CD4-positive, alpha-beta memory T cell (primary cell): ENCODE measurements around the gene CXCR3. TPM values are rescaled to one million over a fixed set of nuclear protein-coding genes. Genes with fewer than 3 reads are reported as not detected.

ENCODE experiments used
- CTCF ChIA-PET: fragments of 350-600 bp; sonication (Branson Sonifier 250); formaldehyde crosslinking; loops from one replicate; lab custom pipeline; 2021; ENCODE audit warnings: inconsistent platforms; ENCODE audit not compliant: partially characterized antibody; lab: Charles Lee
- POLR2A ChIA-PET: fragments of 350-600 bp; sonication (Branson Sonifier 250); formaldehyde crosslinking; loops from one replicate; lab custom pipeline; 2021; ENCODE audit not compliant: partially characterized antibody; lab: Charles Lee
- DNase-seq, 5 donors: peaks; one replicate each; pipeline versions ENCODE4 v3.0.0 to v3.0.0-alpha.2; 2020 to 2022; ENCODE audit warnings: mixed read lengths in 1 of 5
- H3K27ac ChIP-seq: one replicate; pipeline ENCODE4 v1.7.0; 2013; ENCODE audit warnings: low read depth, low read length
- H3K27me3 ChIP-seq: 2 replicates; pipeline ENCODE4 v1.7.0; 2013; ENCODE audit warnings: mild to moderate bottlenecking, low read length, moderate library complexity; ENCODE audit not compliant: insufficient read depth
- H3K36me3 ChIP-seq: 2 replicates; pipeline ENCODE4 v1.7.0; 2013; ENCODE audit warnings: mild to moderate bottlenecking, low read length, moderate library complexity; ENCODE audit not compliant: insufficient read depth
- H3K4me1 ChIP-seq: 2 replicates; pipeline ENCODE4 v1.7.0; 2013; ENCODE audit warnings: mild to moderate bottlenecking, low read length, moderate library complexity; ENCODE audit not compliant: insufficient read depth
- H3K4me3 ChIP-seq, 2 donors: one replicate each; pipeline ENCODE4 v1.7.0; 2013; ENCODE audit warnings: low read length in 2 of 2, mild to moderate bottlenecking in 1 of 2
- H3K9me3 ChIP-seq, 2 donors: one replicate each; pipeline ENCODE4 v1.7.0; 2013; ENCODE audit warnings: low read length in 2 of 2, control low read depth in 1 of 2; ENCODE audit not compliant: control insufficient read depth in 1 of 2
- H3K27ac Mint-ChIP-seq, 7 donors: one replicate each; pipeline ENCODE4 v1.8.0; 2020 to 2021; ENCODE audit warnings: mixed read lengths in 7 of 7, mild to moderate bottlenecking in 6 of 7, inconsistent platforms in 3 of 7, moderate library complexity in 3 of 7
- H3K27me3 Mint-ChIP-seq, 2 donors: one replicate each; pipeline ENCODE4 v1.8.0; 2020 to 2021; ENCODE audit warnings: mixed read lengths in 2 of 2
- H3K36me3 Mint-ChIP-seq, 2 donors: one replicate each; pipeline ENCODE4 v1.8.0; 2020 to 2021; ENCODE audit warnings: mixed read lengths in 2 of 2, inconsistent platforms in 1 of 2, mild to moderate bottlenecking in 1 of 2
- H3K4me1 Mint-ChIP-seq, 4 donors: one replicate each; pipeline ENCODE4 v1.8.0; 2020 to 2021; ENCODE audit warnings: mixed read lengths in 4 of 4, mild to moderate bottlenecking in 1 of 4
- H3K4me3 Mint-ChIP-seq, 8 donors: one replicate each; pipeline ENCODE4 v1.8.0; 2020 to 2021; ENCODE audit warnings: mixed read lengths in 8 of 8, mild to moderate bottlenecking in 7 of 8, moderate library complexity in 6 of 8, inconsistent platforms in 3 of 8
- H3K9me3 Mint-ChIP-seq, 8 donors: one replicate each; pipeline ENCODE4 v1.8.0; 2020 to 2021; ENCODE audit warnings: mixed read lengths in 8 of 8, mild to moderate bottlenecking in 5 of 8, inconsistent platforms in 3 of 8, moderate library complexity in 1 of 8
- intact Hi-C: fragments of 100-400 bp; cut with micrococcal nuclease; formaldehyde crosslinking; loops from one replicate; pipeline ENCODE4 v1.15.1; 2023
- polyA plus RNA-seq, 2 donors: library from polyadenylated mRNA; unstranded; fragments of 300-500 nt; fragmentation: Illumina TruSeq; gene quantifications; one replicate each; pipeline ENCODE4 v1.2.3, GENCODE V29; 2021
- total RNA-seq, 2 experiments: library from RNA; stranded (reverse); gene quantifications; one replicate each; pipeline ENCODE4 v1.2.3, GENCODE V29; 2021

Gene CXCR3
- total and polyA plus RNA-seq, 4 experiments from 2014 or later: 28.5 to 153 (median 39.0) TPM

DNA sequence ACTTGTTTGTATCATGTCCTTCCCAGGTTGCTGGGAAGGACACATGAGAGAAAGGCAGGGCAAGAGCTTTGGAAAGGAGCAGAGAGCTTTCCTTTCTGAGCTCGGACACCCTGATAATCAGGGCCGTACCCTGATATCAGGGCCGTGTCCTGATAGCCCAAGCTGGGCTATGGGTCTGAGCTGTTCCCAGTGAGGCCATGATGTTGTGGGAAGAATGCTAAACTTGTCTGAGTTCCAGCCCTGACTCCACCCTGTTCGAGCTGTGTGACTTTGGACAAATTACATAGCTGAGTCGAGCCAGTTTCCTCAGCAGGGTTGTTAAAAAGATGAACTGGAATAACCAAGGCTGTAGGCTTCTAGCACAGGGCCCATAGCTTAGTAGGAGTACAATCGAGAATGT, 3.3 kb upstream of the CXCR3 start:
- DNase-seq: no peak
- peaks cover 27 to 85% (median 68%) of the 10 kb centered on the region in 4 donors for H3K4me1 Mint-ChIP-seq
- H3K27me3 Mint-ChIP-seq: peaks cover 0 to 2% of the 10 kb centered on the region in 2 donors
- H3K27ac ChIP-seq: peak overlapping the region; percentile 75
- no peak overlapping the region for H3K4me3 ChIP-seq
- peaks cover 5 to 22% of the 10 kb centered on the region in 2 donors for H3K36me3 Mint-ChIP-seq
- peaks cover 80% of the 10 kb centered on the region for H3K4me1 ChIP-seq
- POLR2A ChIA-PET: interaction anchor here (0.6 to 5.5 kb wide), 8 partner anchors 13 to 88 kb away, joined by 3 to 60 read pairs (median 6); partner anchors contain the start of gene OGT
- peak overlapping the region in 5 of 8 donors; percentile 47 to 87 (median 74) for H3K4me3 Mint-ChIP-seq
- H3K27ac Mint-ChIP-seq: peak overlapping the region; percentile 91 to 97 (median 96)
- CTCF ChIA-PET: interaction anchor here (1.5 to 2.2 kb wide), 5 partner anchors 10 to 29 kb away, joined by 5 to 8 read pairs (median 5); no protein-coding TSS in a partner anchor
- H3K36me3 ChIP-seq: no peaks in the 10 kb centered on the region
- intact Hi-C loops: loop anchor here (1.0 to 2.0 kb wide), 3 partner anchors 15 to 87 kb away; no protein-coding TSS in a partner anchor
- peaks cover 0 to 7% (median 0%) of the 10 kb centered on the region in 8 donors for H3K9me3 Mint-ChIP-seq
- no peaks in the 10 kb centered on the region for H3K27me3 ChIP-seq
- no peaks in the 10 kb centered on the region for H3K9me3 ChIP-seq

DNA sequence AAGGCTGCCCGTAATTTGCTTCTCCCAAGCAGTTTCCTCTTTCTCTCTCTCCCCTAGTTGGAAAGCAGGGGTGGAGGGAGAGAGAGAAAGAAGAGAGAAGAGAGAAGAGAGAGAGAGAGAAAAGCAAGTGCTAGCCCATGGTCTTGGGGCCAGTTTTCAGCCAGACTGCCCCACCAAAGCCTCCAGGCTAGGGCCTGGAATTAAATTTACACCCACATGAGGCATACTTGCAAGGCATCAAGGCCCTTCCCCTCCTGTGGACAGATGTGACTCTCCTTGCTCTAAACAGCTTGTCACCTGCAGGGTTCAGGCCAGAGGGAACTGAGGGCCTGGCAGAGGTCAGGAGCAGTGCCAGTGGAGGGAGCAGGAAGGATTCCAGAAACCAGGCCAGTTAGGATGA, 1.7 kb upstream of the CXCR3 start:
- Histone ChIP-seq H3K27me3 (no peaks in the 10 kb centered on the region), H3K36me3 (no peaks in the 10 kb centered on the region), H3K4me3 (no peak overlapping the region), H3K4me1 (peaks cover 76% of the 10 kb centered on the region), H3K27ac (peak overlapping the region; percentile 81), H3K9me3 (no peaks in the 10 kb centered on the region)
- ChIA-PET CTCF (interaction anchor here (2.2 kb wide), 1 partner anchor 11 kb away, joined by 9 read pairs; no protein-coding TSS in a partner anchor), POLR2A (interaction anchor here (4.6 to 7.1 kb wide), 2 partner anchors 18 to 87 kb away, joined by 50 to 63 read pairs; partner anchors contain the start of gene OGT)
- no peak for DNase-seq
- peaks cover 0 to 7% (median 0%) of the 10 kb centered on the region in 8 donors for H3K9me3 Mint-ChIP-seq
- H3K27me3 Mint-ChIP-seq: peaks cover 0 to 2% of the 10 kb centered on the region in 2 donors
- intact Hi-C loops: no loop called here
- H3K4me1 Mint-ChIP-seq: peaks cover 35 to 93% (median 75%) of the 10 kb centered on the region in 4 donors
- H3K27ac Mint-ChIP-seq: peak overlapping the region; percentile 91 to 97 (median 96)
- peak overlapping the region in 5 of 8 donors; percentile 43 to 93 (median 90) for H3K4me3 Mint-ChIP-seq
- peaks cover 17 to 34% of the 10 kb centered on the region in 2 donors for H3K36me3 Mint-ChIP-seq

DNA sequence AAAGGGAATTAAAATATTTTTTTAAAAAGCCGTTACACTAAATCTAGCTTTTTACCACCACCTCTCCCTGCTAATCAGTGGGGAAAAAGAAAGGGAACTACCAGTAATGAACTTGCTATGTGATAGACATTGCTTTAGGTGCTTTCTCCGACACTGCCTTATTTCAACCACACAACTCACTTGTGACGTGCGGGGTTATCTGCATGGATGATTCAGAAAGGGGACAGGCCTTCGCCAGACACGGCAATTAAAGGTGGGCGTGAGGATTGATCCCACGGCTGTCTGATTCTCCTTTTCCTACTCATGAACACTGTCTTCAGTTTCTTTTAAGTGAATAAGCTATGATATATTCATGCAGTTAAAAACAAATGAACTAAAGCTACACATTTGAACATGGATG, 882 bp upstream of the CXCR3 start:
- Histone ChIP-seq H3K36me3 (no peaks in the 10 kb centered on the region), H3K27me3 (no peaks in the 10 kb centered on the region), H3K27ac (peak overlapping the region; percentile 81), H3K9me3 (no peaks in the 10 kb centered on the region), H3K4me1 (peaks cover 72% of the 10 kb centered on the region), H3K4me3 (no peak overlapping the region)
- H3K4me3 Mint-ChIP-seq: peak overlapping the region; percentile 84 to 93 (median 91)
- H3K4me1 Mint-ChIP-seq: peaks cover 33 to 94% (median 75%) of the 10 kb centered on the region in 4 donors
- peaks cover 0 to 7% (median 0%) of the 10 kb centered on the region in 8 donors for H3K9me3 Mint-ChIP-seq
- intact Hi-C loops: no loop called here
- POLR2A ChIA-PET: interaction anchor here (0.7 to 7.1 kb wide), 8 partner anchors 10 to 86 kb away, joined by 3 to 63 read pairs (median 8); partner anchors contain the start of gene OGT
- peak; percentile 47 to 89 (median 53) for DNase-seq
- peak overlapping the region; percentile 89 to 97 (median 96) for H3K27ac Mint-ChIP-seq
- H3K27me3 Mint-ChIP-seq: peaks cover 0 to 2% of the 10 kb centered on the region in 2 donors
- peaks cover 20 to 37% of the 10 kb centered on the region in 2 donors for H3K36me3 Mint-ChIP-seq
- CTCF ChIA-PET: interaction anchor here (2.2 to 3.0 kb wide), 2 partner anchors 10 to 33 kb away, joined by 9 read pairs; no protein-coding TSS in a partner anchor

DNA sequence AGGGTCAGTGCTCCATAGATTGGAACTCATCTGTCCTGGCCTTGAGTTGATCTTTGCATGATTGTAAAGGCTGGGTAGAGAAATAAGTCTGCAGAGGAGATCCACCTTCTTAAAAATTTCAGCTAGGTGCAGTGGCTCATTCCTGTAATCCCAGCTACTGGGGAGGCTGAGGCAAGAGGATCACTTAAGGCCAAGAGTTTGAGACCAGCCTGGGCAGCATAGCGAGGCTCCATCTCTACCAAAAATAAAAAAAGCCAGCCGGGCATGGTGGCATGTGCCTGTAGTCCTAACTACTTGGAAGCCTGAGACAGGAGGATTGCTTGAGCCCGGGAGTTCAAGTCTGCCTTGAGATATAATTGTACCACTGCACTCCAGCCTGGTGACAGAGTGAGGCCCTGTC, 476 bp upstream of the CXCR3 start:
- peaks cover 0 to 2% of the 10 kb centered on the region in 2 donors for H3K27me3 Mint-ChIP-seq
- ChIA-PET CTCF (interaction anchor here (0.9 to 3.0 kb wide), 4 partner anchors 10 to 34 kb away, joined by 3 to 9 read pairs (median 6); no protein-coding TSS in a partner anchor), POLR2A (interaction anchor here (0.7 to 7.1 kb wide), 9 partner anchors 10 to 85 kb away, joined by 3 to 63 read pairs (median 4); partner anchors contain the start of gene OGT)
- H3K36me3 Mint-ChIP-seq: peaks cover 20 to 37% of the 10 kb centered on the region in 2 donors
- H3K4me3 Mint-ChIP-seq: peak overlapping the region; percentile 84 to 93 (median 91)
- H3K4me1 ChIP-seq: peaks cover 68% of the 10 kb centered on the region
- peaks cover 31 to 90% (median 72%) of the 10 kb centered on the region in 4 donors for H3K4me1 Mint-ChIP-seq
- peak overlapping the region; percentile 89 to 97 (median 96) for H3K27ac Mint-ChIP-seq
- H3K9me3 Mint-ChIP-seq: peaks cover 0 to 7% (median 0%) of the 10 kb centered on the region in 8 donors
- intact Hi-C loops: no loop called here
- H3K9me3 ChIP-seq: no peaks in the 10 kb centered on the region
- no peaks in the 10 kb centered on the region for H3K36me3 ChIP-seq
- no peaks in the 10 kb centered on the region for H3K27me3 ChIP-seq
- peak overlapping the region in 1 of 2 donors; percentile 61 for H3K4me3 ChIP-seq
- no peak for DNase-seq
- peak overlapping the region; percentile 81 for H3K27ac ChIP-seq

DNA sequence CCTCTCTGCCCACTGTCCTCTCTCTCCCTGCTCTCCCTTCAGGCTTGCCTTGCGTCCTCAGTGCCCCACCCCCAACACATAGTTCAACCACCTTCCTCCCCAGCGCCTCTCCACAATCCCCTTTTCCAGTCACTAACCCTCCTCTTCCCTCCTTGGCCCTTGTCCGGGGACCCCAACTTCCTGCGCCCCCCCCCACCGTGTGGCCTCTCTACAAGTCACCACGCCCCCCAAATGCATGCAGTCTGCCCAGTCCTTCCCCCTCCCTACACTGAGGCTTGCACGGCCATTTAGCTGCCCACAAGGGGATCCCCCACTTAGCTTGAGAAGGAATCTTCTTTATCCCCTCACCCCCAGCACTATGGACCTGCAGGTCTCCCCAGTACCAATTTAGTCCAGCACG, 569 bp downstream of the CXCR3 start:
- Histone ChIP-seq H3K9me3 (no peaks in the 10 kb centered on the region), H3K27ac (peak overlapping the region; percentile 81), H3K27me3 (no peaks in the 10 kb centered on the region), H3K36me3 (no peaks in the 10 kb centered on the region), H3K4me3 (peak overlapping the region; percentile 36 to 61), H3K4me1 (peaks cover 58% of the 10 kb centered on the region)
- POLR2A ChIA-PET: interaction anchor here (1.4 to 7.1 kb wide), 6 partner anchors 9 to 84 kb away, joined by 4 to 63 read pairs (median 10); partner anchors contain the start of gene OGT
- peaks cover 0 to 2% of the 10 kb centered on the region in 2 donors for H3K27me3 Mint-ChIP-seq
- peaks cover 30 to 83% (median 70%) of the 10 kb centered on the region in 4 donors for H3K4me1 Mint-ChIP-seq
- H3K27ac Mint-ChIP-seq: peak overlapping the region; percentile 85 to 97 (median 95)
- peaks cover 0 to 7% (median 0%) of the 10 kb centered on the region in 8 donors for H3K9me3 Mint-ChIP-seq
- peak overlapping the region; percentile 84 to 93 (median 91) for H3K4me3 Mint-ChIP-seq
- intact Hi-C loops: no loop called here
- CTCF ChIA-PET: interaction anchor here (0.8 to 3.0 kb wide), 5 partner anchors 9 to 35 kb away, joined by 3 to 9 read pairs (median 5); no protein-coding TSS in a partner anchor
- peaks cover 20 to 45% of the 10 kb centered on the region in 2 donors for H3K36me3 Mint-ChIP-seq
- peak in 1 of 5 donors; percentile 42 for DNase-seq

DNA sequence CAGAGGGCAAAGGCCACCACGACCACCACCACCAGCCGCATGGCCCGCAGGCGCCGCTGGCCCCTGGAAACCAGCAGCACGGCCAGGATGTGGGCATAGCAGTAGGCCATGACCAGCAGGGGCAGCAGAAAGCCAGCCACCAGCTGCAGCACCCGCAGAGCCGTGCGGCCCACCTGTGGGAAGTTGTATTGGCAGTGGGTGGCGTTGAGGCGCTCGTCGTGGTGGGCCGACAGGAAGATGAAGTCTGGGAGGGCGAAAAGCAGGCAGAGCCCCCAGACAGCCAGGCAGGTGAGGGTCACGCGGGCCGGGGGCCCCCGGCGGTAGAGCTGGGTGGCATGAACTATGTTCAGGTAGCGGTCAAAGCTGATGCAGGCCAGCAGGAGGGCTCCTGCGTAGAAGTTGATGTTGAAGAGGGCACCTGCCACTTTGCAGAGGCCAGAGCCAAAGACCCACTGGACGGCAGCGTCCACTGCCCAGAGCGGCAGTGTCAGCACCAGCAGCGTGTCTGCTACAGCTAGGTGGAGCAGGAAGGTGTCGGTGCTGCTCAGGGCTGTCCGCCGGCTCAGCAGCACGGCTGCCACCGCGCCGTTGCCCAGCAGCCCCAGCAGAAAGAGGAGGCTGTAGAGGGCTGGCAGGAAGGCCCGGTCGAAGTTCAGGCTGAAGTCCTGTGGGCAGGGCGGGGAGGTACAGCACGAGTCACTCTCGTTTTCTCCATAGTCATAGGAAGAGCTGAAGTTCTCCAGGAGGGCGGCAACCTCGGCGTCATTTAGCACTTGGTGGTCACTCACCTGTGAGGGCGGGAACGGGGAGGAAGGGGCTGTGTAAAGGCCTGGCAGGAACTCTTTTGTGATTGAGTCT, 1.4 kb downstream of the CXCR3 start:
- Histone ChIP-seq H3K4me1 (peaks cover 49% of the 10 kb centered on the region), H3K27me3 (no peaks in the 10 kb centered on the region), H3K9me3 (no peaks in the 10 kb centered on the region), H3K27ac (peak overlapping the region; percentile 81), H3K36me3 (no peaks in the 10 kb centered on the region), H3K4me3 (peak overlapping the region; percentile 36 to 61)
- peaks cover 0 to 7% (median 0%) of the 10 kb centered on the region in 8 donors for H3K9me3 Mint-ChIP-seq
- POLR2A ChIA-PET: interaction anchor here (0.6 to 7.1 kb wide), 10 partner anchors 8 to 125 kb away, joined by 3 to 63 read pairs (median 4); partner anchors contain the start of gene OGT
- H3K27me3 Mint-ChIP-seq: no peaks in the 10 kb centered on the region
- peak overlapping the region; percentile 84 to 93 (median 91) for H3K4me3 Mint-ChIP-seq
- peak in 3 of 5 donors; percentile 26 to 54 (median 30) for DNase-seq
- CTCF ChIA-PET: interaction anchor here (1.1 to 3.0 kb wide), 5 partner anchors 8 to 35 kb away, joined by 3 to 9 read pairs (median 4); no protein-coding TSS in a partner anchor
- intact Hi-C loops: no loop called here
- H3K36me3 Mint-ChIP-seq: peaks cover 25 to 51% of the 10 kb centered on the region in 2 donors
- H3K4me1 Mint-ChIP-seq: peaks cover 29 to 77% (median 62%) of the 10 kb centered on the region in 4 donors
- H3K27ac Mint-ChIP-seq: peak overlapping the region; percentile 79 to 97 (median 89)
